ENCODE results near the gene CLTCL1. TPM values are rescaled to one million over a fixed set of nuclear protein-coding genes. Genes with fewer than 3 reads are reported as not detected.
"Not testable (repeated sequence)": the region's sequence is repeated elsewhere in the genome, so short reads cannot be mapped to it uniquely, and the experiment has no call there.

Gene CLTCL1
- total RNA-seq, 1 experiment from 2014 or later, result 21.7 TPM

GRCh38 chr22:19166421-19166820, 125.1 kb downstream of the CLTCL1 start:
- Mint-ChIP-seq H3K9me3 (ENCODE audit: unreplicated experiment) (no peaks in the 10 kb centered on the region), H3K4me1 (ENCODE audit: insufficient read depth, unreplicated experiment) (peaks cover 9% of the 10 kb centered on the region), H3K27me3 (ENCODE audit: insufficient read depth, unreplicated experiment) (peaks cover 33% of the 10 kb centered on the region), H3K27ac (ENCODE audit: low read depth, unreplicated experiment) (no peak overlapping the region), H3K36me3 (ENCODE audit: insufficient read depth, unreplicated experiment) (peaks cover 5% of the 10 kb centered on the region), H3K4me3 (ENCODE audit: unreplicated experiment) (no peak overlapping the region)
- no peak for TF ChIP-seq CTCF (IDR thresholded peaks at IDR 0.05; ENCODE audit: unreplicated experiment)
- CTCF ChIA-PET, result no interaction called here
- BruUV-seq (replicated peaks), result no TSS peak
- POLR2A ChIA-PET, result no interaction called here
- intact Hi-C loops (cut with micrococcal nuclease), result no loop called here
- no peak for DNase-seq (ENCODE audit: unreplicated experiment)

GRCh38 chr22:19164425-19164824, 127.1 kb downstream of the CLTCL1 start:
- H3K4me3 Mint-ChIP-seq (ENCODE audit: unreplicated experiment), result no peak overlapping the region
- no peaks in the 10 kb centered on the region for H3K4me1 Mint-ChIP-seq (ENCODE audit: insufficient read depth, unreplicated experiment)
- ChIA-PET POLR2A (no interaction called here), CTCF (no interaction called here)
- intact Hi-C loops (cut with micrococcal nuclease), result no loop called here
- H3K27me3 Mint-ChIP-seq (ENCODE audit: insufficient read depth, unreplicated experiment), result peaks cover 32% of the 10 kb centered on the region
- no peaks in the 10 kb centered on the region for H3K9me3 Mint-ChIP-seq (ENCODE audit: unreplicated experiment)
- H3K27ac Mint-ChIP-seq (ENCODE audit: low read depth, unreplicated experiment), result no peak overlapping the region
- no peak for TF ChIP-seq CTCF (IDR thresholded peaks at IDR 0.05; ENCODE audit: unreplicated experiment)
- DNase-seq (ENCODE audit: unreplicated experiment), result no peak
- no peaks in the 10 kb centered on the region for H3K36me3 Mint-ChIP-seq (ENCODE audit: insufficient read depth, unreplicated experiment)
- BruUV-seq (replicated peaks), result no TSS peak

- POLR2A ChIA-PET; DNase-seq (ENCODE audit: unreplicated experiment); H3K27ac Mint-ChIP-seq (ENCODE audit: low read depth, unreplicated experiment); intact Hi-C loops (cut with micrococcal nuclease); H3K4me3 Mint-ChIP-seq (ENCODE audit: unreplicated experiment); H3K36me3 Mint-ChIP-seq (ENCODE audit: insufficient read depth, unreplicated experiment); H3K4me1 Mint-ChIP-seq (ENCODE audit: insufficient read depth, unreplicated experiment); H3K9me3 Mint-ChIP-seq (ENCODE audit: unreplicated experiment); H3K27me3 Mint-ChIP-seq (ENCODE audit: insufficient read depth, unreplicated experiment); BruUV-seq (replicated peaks): not testable (repeated sequence)
- CTCF ChIA-PET, result interaction anchor here (0.7 to 1.3 kb wide), 3 partner anchors 12 to 295 kb away, joined by 3 to 5 read pairs (median 3); partner anchors contain the start of gene ESS2
Observed at GRCh38 chr22:19158649-19159048, 132.9 kb downstream of the CLTCL1 start.

GRCh38 chr22:19156109-19156508, 135.4 kb downstream of the CLTCL1 start:
- H3K27me3 Mint-ChIP-seq (ENCODE audit: insufficient read depth, unreplicated experiment), result peaks cover 24% of the 10 kb centered on the region
- DNase-seq (ENCODE audit: unreplicated experiment); H3K4me1 Mint-ChIP-seq (ENCODE audit: insufficient read depth, unreplicated experiment); H3K36me3 Mint-ChIP-seq (ENCODE audit: insufficient read depth, unreplicated experiment); H3K27ac Mint-ChIP-seq (ENCODE audit: low read depth, unreplicated experiment); H3K9me3 Mint-ChIP-seq (ENCODE audit: unreplicated experiment); H3K4me3 Mint-ChIP-seq (ENCODE audit: unreplicated experiment); BruUV-seq (replicated peaks); intact Hi-C loops (cut with micrococcal nuclease): not testable (repeated sequence)
- ChIA-PET CTCF (interaction anchor here (2.8 kb wide), 1 partner anchor 11 kb away, joined by 15 read pairs; the partner anchor contains the start of gene ESS2), POLR2A (interaction anchor here (0.9 kb wide), 1 partner anchor 18 kb away, joined by 4 read pairs; no protein-coding TSS in a partner anchor)

GRCh38 chr22:19152942-19153883, 138.3 kb downstream of the CLTCL1 start:
- DNase-seq (ENCODE audit: unreplicated experiment), result no peak
- intact Hi-C loops (cut with micrococcal nuclease), result no loop called here
- Mint-ChIP-seq H3K27ac (ENCODE audit: low read depth, unreplicated experiment) (no peak overlapping the region), H3K4me3 (ENCODE audit: unreplicated experiment) (no peak overlapping the region), H3K36me3 (ENCODE audit: insufficient read depth, unreplicated experiment) (no peaks in the 10 kb centered on the region), H3K9me3 (ENCODE audit: unreplicated experiment) (peaks cover 8% of the 10 kb centered on the region), H3K4me1 (ENCODE audit: insufficient read depth, unreplicated experiment) (no peaks in the 10 kb centered on the region), H3K27me3 (ENCODE audit: insufficient read depth, unreplicated experiment) (peaks cover 31% of the 10 kb centered on the region)
- ChIA-PET CTCF (interaction anchor here (0.6 to 2.8 kb wide), 5 partner anchors 9 to 1401 kb away, joined by 3 to 15 read pairs (median 3); partner anchors contain the start of gene ESS2), POLR2A (interaction anchor here (1.1 to 3.7 kb wide), 2 partner anchors 9 to 106 kb away, joined by 4 to 14 read pairs; partner anchors contain the start of gene ESS2)
- no TSS peak for BruUV-seq (replicated peaks)
- no peak for TF ChIP-seq CTCF (IDR thresholded peaks at IDR 0.05; ENCODE audit: unreplicated experiment)

Measured in MCF 10A (cell line).